Purkinje cell (primary cell): ENCODE measurements around the gene CDC42BPB. TPM values are rescaled to one million over a fixed set of nuclear protein-coding genes. Genes with fewer than 3 reads are reported as not detected.

Experiments used
- polyA plus RNA-seq: library from polyadenylated mRNA; unstranded; fragments of >200 nt; fragmentation: Nextera tagmentation; gene quantifications from 2 replicates; pipeline ENCODE4 v1.2.1, GENCODE V29; 2014

The CDC42BPB gene, protein sequence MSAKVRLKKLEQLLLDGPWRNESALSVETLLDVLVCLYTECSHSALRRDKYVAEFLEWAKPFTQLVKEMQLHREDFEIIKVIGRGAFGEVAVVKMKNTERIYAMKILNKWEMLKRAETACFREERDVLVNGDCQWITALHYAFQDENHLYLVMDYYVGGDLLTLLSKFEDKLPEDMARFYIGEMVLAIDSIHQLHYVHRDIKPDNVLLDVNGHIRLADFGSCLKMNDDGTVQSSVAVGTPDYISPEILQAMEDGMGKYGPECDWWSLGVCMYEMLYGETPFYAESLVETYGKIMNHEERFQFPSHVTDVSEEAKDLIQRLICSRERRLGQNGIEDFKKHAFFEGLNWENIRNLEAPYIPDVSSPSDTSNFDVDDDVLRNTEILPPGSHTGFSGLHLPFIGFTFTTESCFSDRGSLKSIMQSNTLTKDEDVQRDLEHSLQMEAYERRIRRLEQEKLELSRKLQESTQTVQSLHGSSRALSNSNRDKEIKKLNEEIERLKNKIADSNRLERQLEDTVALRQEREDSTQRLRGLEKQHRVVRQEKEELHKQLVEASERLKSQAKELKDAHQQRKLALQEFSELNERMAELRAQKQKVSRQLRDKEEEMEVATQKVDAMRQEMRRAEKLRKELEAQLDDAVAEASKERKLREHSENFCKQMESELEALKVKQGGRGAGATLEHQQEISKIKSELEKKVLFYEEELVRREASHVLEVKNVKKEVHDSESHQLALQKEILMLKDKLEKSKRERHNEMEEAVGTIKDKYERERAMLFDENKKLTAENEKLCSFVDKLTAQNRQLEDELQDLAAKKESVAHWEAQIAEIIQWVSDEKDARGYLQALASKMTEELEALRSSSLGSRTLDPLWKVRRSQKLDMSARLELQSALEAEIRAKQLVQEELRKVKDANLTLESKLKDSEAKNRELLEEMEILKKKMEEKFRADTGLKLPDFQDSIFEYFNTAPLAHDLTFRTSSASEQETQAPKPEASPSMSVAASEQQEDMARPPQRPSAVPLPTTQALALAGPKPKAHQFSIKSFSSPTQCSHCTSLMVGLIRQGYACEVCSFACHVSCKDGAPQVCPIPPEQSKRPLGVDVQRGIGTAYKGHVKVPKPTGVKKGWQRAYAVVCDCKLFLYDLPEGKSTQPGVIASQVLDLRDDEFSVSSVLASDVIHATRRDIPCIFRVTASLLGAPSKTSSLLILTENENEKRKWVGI (N-terminal part only)
- polyA plus RNA-seq: 2.2 and 3.0 TPM in 2 replicates

DNA sequence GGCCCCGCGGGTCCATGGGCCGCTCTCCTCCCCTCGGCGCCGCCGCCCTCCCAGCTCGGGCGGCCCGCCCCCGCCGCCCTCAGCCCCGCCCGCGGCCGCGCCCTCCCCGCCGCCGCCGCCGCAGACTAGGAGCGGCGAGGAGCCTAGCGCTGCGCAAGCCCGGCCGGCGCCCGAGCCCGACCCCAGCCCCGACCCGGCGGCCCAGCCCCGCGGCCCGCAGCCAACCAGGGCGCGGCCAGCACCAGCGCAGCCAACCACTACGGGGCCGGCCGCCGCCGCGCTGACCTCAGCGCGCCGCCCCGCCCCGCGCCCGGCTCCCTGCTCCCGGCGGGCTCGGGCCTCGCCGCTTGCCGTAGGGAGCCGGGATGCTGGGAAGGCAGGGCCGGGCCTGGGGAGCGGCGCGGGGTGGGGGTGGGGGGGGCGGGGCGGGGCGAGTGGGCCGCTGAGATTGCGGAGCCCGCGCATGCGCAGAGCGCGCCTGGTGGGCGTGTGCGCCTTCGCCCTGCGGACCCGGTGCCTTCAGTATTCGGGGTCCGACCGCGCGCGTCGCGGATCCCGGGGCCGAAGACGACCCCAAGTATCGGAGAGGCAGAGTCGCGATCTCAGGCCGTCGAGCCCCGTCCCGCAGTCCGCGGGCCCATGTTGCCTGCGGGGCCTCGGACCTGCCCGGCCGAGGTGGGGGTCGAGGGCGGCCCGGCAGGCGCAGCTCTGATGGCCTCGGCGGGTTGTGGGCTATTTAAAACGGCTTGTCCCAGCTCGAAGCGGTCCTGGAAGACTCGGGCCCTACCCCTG lies at the start of gene CDC42BPB:
Gene CDC42BPB, minus strand, starts transcription at position 178 of the 792 bp plus-strand sequence. CDS start 376 bp downstream, outside the sequence.

DNA sequence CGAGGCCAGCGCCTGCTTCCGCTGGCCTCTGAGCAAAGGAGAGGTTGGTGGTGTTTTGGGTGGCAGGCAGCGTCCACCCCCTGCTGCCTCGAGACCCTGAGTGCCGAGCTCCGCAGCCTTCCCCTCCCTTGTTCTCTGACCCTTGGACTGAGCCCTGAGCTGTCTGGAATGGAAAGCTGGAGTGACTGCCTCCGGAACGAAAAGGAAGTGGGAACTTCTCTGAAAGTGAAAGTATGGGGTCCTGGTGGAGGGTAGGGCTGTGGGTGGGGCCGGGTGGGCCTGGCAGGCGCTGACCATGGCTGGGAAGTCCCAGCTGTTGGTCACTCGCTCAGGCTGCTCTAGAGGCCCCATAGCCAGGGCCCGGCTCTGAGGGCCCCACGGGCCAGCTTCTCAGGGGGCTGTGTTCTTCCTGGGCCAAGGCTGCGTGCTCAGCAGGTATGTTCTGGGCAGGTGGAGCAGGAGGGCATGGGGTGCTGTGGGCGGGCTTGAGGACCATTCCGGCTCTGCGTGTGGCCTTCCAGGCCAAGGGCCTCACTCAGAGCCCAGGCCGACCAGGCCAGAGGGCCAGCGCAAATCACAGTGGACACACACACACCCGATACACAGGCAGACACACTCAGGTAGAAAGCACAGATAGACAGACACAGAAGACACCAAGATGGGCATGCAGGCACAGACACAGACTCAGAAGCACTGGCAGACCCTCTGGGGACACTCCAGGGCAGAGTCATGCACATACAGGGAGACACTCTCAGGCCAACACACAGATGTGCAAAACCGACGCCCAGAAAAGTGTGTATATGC lies 37.3 kb upstream of the CDC42BPB start, which contains the start of gene EXOC3L4:
Gene EXOC3L4, plus strand, starts transcription at position 320 of the 804 bp plus-strand sequence. CDS start 5,495 bp downstream, outside the sequence.

DNA sequence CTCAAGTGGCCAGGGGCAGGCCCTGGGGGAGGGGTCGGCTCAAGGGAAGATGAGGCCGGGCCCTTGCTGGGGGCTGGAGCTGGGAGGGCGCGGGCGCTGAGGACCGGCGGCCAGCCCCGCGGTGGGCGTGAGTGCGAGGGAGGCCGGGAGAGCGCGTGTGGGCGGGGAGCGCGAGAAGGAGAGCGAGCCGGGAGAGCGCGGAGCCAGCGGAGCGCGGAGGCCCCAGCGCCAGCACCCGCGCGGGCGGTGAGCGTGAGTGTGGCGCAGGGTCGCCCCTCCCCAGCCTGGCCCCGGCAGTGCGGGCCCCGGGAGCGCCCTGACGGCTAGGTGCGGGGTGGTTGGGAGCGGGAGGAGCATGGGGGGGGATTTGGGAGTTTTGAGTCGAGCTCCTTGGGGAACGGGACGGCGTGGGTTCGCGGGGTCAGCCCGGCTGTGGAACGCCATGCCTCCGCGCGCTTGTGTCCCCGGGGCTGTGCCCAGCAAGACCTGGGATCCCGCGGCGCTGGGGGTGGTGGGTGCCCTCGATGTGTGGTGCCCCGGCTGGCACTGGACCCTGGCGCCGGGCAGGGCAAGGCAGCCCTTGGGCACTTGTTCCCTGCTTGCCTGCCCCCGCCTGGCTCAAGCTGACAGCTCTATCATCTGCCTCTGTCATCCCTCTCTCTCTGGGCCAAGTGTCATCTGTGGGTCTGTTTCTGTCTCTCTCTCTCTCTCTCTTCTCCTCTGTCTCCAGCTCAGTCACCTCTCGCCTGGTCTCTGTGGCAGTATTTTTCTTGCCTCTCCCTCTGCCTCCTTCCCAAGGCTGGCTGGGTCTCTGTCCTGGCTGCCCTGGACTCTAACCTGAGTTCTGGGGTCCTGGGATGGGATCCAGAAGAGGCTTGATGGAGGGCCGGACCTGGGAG lies 26.9 kb upstream of the CDC42BPB start, which contains the start of gene LBHD2:
Gene LBHD2, plus strand, starts transcription at position 190 of the 899 bp plus-strand sequence. CDS start 1,803 bp downstream, outside the sequence.

DNA sequence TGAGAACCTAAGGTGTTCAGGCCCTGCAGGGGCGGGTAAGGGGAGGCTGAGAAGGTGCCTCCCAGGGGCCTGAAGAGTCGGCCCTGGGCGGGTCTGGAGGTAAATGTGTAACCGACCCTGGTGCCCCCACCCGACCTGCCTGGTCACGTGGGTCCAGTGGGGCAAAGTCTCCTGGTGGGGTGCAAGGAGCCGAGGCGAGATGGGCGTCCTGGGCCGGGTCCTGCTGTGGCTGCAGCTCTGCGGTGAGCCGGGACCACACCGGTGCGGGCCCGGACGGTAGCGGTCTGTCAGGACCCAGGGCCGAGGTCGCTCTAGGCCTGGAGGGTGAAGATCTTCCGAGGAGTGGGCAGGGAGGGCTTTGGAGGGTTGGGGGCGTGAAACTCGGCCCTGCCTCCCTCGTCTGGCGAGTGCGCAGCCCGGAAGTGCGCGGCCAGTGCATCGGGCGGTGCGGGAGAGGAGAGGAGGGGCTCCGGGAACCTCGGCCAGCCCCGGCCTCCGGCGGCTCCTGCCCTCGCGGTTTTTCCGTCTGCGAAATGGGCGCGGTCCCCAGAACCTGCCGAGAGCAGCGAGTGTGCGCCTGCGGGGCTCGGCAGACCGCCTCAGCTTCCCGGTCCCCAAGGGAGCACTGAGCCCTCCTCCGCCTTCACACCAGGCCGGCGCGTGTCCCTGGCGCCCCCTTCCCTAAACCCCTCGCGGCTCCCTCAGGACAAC lies 134.7 kb downstream of the CDC42BPB start, which contains the start of gene AMN:
Gene AMN, plus strand, starts transcription at position 174 of the 711 bp plus-strand sequence. Its CDS starts 26 bp downstream, at position 200.

Other genes with a start within 250 kb of the CDC42BPB start
- not detected in 2 replicates for gene AMN, start 134.9 kb downstream of the CDC42BPB start, polyA plus RNA-seq
- gene LBHD2, start 26.7 kb upstream of the CDC42BPB start, polyA plus RNA-seq: 1.2 TPM in 1 of 2 replicates, not detected in the other
- not detected in 2 replicates for gene EXOC3L4, start 37.2 kb upstream of the CDC42BPB start, polyA plus RNA-seq
- 38.5 and 45.9 TPM in 2 replicates for gene TNFAIP2, start 65.9 kb upstream of the CDC42BPB start, polyA plus RNA-seq